Iris pigment epithelial cell (primary cell): ENCODE measurements around the gene FBXO15.

Experiments
- DNase-seq: peaks from one replicate; pipeline ENCODE4 v3.0.0-alpha.2; 2011; ENCODE audit warnings: low read depth

Gene FBXO15

DNA sequence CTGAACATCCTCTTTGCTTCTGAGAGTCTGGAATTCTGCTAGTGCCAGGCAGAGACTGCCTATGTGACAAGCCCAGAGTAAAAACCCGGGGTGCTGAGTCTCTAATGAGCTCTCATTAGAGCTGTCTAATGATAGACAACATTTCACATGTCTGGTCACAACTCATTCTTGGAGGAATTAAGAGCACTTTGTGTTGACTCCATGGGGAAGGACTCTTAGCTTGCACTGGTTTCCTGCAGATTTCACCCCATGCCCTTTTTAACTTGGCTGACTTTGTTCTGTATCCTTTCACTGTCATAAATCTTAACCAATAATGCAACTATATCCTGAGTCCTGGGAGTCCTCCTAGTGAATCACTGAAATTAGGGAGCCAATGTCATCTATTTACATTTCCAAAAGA is 33.5 kb downstream of the FBXO15 start:
- DNase-seq: no peak

DNA sequence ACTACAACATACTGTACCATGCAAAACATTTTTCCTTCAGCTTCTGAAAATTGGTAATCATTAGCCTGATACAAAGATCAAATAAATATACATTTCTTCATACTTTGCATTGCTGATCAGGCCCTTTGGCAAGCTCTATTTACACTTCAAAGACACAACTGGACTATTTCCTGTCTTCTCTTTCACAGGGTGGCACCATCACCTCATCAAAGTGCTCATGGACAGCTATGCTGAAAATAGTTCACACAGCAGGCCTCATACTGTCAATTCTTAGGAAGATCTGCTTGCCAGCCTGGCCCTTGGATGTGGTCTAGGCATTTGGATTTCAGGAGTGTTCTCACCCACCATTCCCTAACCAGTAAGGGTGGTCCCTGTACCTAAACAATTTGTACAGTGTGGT is 33.9 kb downstream of the FBXO15 start:
- no peak for DNase-seq

DNA sequence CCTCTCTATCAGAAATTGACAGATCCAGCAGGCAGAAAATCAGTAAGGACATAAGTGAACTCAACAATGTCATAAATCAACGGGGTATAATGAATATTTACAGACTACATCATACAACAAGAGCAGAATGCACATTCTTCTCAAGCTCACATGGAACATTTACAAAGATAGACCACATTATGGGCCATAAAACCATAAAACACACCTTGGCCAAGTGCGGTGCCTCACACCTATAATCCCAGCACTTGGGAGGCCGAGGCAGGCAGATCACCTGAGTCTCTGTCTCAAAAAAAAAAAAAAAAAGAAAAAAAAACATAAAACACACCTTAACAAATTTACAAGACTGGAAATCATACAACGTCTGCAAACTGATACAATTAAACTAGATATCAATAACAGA is 36.7 kb downstream of the FBXO15 start:
- DNase-seq: no peak

DNA sequence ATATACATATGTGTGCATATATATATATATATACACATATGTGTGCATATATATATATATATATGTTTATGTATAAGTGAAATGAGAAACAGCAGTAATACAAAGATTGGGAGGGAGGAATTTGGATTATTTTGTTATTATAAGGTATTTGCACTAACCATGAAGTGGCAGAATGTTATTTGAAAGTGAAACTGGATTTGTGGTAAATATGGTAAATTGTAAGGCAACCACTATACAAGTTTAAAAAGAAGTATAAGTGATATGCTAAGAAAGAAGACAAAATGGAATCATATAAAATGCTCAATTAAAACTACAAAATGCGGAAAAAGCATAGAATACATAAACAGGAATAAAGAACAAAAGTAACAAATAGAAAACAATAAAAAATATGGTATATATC is 37.5 kb downstream of the FBXO15 start:
- DNase-seq: no peak

DNA sequence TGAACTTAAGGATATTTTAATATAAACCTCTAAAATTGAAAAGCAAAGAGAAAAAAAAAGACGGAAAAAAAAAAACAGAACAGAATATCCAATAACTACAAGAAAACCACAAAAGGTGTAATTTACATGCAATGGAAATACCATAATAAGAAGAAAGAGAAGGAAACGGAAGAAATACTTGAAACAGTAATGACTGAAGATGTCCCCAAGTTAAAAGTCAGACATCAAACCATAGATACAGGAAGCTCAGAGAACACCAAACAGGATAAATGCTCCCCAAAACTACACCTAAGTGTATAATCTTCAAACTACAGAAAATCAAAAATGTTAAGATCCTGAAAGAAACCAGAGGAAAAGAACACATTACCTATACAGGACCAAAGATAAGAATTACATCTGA is 39.2 kb downstream of the FBXO15 start:
- DNase-seq: no peak

DNA sequence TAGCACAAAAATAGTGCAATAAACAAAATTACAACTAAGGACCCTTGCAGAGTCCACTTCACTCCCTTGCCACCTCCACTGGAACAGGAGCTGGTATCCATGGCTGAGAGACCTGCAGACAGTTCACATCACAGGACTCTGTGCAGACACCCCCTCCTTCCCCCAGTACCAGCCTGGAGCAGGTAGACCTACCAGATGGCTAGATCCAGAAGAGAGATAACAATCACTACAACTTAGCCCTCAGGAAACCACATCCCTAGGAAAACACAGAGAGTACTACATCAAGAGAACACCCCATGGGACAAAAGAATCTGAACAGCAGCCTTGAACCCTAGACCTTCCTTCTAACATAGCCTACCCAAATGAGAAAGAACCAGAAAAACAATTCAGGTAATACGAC is 49.8 kb downstream of the FBXO15 start:
- no peak for DNase-seq

DNA sequence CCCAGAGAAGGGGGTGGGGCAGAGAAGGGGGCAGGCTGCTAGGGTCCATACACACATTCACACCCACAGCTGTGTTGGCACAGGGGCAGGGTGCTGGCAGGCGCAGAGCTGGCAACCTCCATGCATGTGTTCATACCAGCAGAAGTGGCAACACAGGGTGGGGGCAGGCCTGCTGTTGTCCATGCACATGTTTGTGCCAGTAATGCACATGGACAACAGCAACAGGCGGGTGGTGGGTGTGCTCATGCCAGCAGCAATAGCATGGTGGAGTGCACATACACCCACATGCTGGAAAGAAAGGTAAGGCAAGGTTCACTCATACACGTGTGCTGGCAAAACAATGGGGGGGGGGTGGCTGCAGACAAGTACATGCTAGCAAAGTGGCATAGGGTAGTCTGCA is 54.7 kb downstream of the FBXO15 start:
- no peak for DNase-seq

DNA sequence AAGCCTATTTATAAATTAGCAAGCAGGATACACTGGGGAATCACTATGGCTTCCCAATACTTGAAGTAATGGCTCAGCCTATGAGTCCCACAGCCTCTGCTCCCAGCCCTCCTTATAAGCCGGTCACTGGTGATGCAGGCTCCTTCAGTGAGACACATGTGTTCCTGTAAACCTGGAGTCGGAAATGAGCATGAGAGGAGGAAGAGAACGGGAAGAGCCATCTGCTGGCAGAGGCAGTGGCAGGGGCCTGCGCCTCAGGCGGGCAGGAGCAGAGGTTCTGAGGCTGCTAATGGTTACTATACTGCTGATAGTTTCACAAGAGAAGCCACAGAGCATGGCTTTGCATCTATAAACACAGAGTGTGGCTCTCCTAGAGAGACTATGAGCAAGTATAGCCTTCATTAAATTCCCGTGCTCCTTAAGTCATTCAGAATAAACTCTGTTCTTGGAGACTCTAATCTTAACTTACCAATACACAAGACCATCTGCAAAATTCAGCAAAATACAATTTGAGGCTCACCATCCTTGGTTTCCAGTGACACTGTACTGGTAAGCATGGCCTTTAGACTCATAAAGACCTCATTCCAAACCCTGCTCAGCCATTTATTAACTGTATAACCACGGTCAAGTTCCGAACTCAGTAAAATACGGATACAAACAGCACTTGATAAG is 63.3 kb downstream of the FBXO15 start:
- no peak for DNase-seq

DNA sequence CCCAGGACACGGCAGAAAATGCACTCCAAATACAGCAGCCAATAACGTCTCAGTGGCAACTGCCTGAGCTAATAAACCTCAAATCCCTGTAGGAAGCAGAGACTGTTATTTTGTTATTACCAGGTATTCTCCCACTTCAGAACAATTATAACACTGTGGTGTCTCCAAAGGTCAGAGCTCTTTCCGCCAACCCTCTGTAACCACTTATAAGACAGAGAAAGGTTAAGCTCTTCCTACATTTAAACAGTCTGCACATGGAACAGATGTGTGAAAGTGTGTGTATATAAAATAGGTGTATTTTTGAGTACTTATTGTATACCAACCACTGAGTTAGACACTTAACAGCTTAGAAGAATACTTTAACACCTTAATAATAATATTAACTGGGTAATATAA is 64.1 kb downstream of the FBXO15 start:
- no peak for DNase-seq

DNA sequence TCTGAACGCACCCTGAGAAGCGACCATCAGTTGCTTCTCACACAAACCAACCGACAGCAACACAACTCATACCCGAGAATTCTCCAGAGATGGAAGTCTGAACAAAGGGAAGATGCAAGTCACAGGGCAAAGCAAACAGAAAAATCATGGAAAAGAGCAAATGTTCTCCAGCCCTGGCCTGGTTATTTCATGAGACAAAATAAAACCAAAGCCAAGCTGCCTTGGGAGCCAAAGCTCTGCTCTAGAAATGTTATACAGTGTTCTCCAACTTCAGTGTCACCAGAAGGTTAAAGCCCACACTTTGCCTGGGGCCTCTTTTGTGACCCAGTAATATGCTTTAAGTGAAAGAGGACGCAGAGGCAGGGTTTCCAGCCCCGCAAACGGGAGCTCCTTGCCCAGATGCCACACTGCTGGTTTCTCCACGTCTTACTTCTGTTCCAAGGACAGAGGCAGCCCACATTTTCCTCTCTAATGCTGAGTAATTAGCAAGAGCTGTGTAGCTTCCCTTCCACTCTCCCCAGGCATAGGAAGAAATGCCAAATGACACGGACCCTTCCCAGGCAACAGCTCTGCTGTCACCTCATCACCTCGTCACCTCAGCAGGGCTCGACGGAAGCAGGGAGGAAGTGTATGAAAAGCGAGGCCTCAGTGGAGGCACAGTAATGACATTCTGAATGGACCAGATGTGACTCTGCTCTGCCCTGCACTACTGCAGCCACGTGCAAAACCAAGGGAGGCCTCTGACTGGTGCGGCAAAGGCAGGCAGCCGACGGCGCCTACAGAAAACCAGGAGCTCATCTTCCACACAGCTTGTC is 64.7 kb downstream of the FBXO15 start:
- no peak for DNase-seq

DNA sequence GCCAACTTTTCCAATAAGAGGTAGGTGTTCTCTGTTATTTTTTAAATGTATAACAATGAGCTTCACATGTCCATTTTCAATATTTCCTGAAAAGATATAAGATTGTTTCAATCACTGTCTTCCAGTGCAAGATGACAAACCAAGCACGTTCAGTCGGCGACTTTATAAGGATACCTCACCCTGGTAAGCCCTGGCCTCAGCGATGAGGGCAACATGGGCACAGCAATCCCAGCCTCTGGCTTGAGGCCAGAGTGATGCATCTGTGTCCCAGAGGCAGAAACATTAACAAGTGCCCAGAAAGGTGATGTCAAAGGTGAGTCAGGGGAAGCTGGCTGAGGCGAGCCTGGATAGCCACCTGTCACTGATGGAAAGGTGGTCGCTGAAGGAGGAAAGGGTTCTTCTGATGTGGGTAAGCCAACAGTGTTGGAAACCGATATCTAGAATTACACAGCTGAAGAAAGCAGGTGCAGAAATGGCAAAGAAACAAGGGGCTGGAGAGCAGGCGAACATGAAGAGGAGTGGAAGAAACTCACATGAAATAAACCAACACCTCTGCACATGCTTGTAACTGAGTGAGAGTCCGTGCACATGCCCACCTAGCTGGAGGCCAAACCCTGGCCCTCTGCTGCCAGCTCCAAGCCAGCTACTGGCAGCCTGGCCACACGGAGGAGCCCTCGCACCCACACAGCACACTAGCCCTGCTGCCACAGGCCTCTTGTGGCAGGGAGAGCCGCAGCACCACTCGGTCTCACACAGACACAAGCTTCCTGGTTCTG is 65.5 kb downstream of the FBXO15 start:
- DNase-seq: peak; percentile 13

DNA sequence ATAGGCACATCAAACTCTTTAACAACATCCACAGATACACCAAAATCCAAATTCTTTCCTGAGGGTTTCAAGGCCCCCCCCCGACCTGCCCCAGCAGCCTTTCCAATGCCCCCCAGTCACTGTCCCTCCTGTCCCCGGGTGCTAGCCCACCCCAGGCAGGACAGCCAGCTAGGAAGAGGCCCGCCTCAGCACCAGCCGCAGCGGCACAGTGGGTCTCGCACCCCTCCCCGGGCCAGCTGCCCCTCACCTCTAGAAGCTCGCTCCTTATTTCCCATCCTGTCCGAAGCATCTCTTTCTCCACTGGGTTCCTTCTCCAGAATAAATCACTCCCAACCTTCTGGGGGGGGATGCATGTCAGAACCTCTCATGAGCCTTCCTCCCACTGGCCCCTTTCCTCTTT is 69.4 kb downstream of the FBXO15 start:
- no peak for DNase-seq

DNA sequence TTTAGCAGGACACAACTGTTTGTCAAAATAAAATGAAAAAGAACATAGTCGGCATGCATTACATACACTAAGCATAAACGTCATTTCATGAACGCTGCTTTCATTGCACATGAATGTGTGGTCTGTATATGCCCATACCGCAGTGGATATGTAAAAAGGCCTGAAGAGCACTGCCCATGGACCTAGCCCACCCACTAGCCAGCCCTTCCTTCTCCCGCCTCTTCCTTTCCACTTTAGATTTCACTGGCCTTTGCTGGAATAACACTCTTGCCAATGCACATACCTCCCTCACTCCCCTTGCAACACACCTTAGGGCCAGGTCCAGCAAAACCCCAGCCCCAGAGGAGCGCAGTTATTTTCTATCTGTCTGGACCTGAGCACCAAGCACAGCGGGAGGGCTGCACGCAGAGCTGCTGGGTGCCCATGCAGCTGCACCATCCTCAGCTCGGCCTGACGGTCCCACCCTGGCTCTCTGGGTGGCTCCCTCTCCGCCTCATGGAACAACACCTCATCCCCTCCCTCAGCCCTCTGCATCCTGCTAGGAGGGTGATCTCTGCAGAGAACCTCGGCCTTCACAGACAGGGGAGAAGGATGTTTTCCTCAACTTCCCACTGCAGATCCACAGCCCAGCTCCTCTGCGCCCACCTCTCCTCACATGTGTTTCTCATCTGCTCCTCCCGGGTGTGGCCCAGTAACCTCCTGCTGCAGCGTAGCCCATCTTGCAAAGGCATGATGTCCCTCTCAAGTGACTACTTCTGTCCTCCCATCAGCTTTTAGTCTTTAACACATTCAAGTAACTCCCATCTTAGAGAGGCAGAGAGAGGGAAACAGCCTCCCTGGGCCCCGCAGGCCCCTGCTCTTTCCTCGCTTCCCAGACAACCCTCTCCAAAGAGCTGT is 72.7 kb downstream of the FBXO15 start:
- DNase-seq: no peak

DNA sequence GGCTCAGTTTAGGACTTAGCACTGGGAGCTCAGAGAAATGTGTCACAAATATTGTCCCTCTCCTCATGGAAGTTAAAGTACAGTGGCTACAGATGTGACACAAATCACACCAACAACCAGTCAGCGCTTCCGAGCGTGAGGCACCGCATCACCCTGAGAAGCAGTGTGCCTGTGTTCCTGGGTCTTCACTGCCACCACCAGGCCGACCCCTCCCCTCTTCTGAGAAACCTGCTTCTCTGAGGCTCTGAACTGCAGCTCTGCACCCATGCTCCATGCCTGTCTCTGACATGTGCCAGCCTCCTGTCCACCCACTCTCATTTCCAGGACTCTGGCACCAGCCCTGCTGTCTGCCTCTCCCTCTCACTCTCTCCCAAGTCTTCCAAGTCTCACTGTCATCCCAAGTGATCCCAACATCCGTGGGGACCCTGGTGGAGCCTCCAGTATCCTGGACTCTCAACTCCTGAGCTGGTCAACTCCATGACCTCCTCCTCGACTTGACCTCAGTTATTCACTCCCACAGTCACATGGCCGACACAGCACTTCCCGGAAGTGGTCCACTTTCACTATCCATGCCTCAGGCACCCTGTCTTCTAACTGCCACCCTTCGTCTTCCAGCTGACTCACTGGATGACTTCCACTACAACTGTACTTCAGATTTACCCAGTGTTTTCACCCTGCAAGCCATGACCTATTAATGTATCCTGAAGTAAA is 73.5 kb downstream of the FBXO15 start:
- no peak for DNase-seq

DNA sequence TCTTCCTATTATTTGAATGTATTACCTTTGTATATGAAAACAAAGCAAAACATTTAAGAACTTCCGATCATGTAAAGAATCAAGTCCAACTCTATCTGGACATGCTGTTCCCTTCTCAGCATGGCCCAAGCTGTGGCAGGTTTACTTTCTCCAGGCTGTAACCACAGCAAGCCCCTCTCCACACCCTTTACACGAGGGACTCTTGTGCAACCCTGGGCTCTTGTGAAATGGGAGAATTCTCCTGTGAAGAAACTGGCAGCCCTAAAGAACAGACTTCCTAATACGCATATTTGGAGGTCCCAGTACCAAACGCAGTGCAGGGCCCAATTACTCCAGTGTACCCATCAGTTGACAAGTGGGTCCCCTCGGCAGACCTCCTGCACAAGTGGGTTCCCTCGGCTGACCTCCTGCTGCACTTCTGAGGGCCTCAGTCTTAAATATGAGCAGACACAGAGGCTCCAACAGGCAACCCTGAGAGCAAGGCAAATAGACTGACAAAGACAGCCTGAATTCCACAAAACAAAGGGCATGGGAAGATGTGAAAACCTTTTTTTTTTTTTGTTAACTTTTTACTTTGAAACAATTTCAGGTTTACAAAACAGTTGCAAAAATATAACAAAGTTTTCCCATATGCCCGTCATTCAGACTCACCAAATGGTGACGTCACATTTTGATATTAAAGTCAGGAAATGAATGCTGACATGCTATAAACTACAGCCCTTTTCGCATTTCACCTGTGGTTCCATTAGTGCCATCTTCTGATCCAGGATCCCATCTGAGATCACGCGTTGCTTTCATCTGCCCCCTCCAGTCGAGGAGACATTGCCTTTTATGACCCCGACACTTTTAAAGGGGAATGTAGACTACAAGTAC is 78.2 kb downstream of the FBXO15 start:
- DNase-seq: no peak

DNA sequence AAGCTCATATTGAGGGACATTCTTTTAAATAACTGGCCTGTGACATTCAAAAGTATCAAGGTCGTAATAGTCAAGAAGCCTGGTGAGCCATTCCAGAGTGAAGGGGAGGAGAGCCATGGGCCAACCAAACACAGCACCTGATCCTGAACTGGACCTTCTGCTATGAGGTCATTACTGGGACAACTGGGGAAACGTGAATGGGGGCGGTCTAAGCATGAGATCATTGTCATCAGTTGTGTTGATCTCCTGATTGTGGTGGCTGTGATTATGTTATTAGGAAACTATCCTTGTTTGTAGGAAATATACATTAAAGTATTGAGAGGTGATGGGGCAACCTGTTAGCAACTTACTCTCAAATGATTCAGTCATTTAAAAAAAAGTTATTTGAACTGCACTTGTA is 79.3 kb downstream of the FBXO15 start:
- no peak for DNase-seq

DNA sequence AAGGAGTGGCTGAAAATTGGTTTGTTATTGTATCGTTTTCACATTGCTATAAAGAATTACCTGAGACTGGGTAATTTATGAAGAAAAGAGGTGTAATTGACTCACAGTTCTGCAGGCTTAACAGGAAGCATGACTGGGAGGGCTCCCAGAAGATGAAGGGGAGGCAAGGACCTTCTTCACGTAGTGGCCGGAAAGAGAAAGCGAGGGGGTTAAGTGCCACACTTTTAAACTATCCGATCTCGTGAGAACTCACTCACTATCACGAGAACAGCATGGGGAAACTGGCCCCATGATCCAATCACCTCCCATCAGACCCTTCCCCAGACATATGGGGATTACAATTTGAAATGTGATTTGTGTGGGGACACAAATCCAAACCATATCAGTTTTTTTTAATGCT is 81.6 kb downstream of the FBXO15 start:
- no peak for DNase-seq

DNA sequence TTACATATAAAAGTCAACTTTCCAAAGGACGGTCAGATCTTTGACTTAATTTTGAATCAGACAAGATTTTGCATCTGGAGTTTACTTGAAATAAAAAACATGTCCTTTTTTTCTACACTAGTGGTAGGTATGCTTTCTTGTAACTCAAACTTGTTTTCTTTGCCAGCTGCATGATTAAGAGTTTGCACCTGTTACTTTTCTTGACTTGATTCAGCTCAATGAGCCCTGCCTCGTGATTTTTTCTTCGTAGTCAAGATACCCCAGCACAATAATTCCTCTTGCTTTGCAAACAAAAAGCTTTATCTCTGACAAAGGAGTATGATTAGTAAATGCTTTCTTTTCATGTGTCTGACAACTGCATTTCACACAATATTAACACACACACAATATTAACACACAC is 82.3 kb downstream of the FBXO15 start:
- no peak for DNase-seq

DNA sequence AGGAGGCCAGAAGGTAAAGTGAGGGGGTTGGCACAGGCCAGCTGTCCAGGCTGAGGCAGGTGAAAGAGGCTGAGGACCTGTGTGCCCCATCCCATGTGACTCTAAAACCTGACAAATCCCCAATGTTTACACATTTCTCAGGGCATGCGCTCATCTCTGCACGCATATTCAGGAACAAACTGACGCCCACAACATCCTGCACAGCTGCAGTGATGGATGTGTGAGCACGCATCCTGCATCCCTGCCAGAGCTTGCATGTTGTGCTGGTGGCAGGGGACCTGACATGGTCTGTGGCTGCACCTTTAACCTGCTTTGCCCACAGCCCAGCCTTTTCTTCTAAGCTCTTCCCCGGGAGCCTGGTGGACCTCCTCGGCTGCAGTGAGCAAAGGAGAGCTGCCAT is 83.1 kb downstream of the FBXO15 start:
- DNase-seq: no peak

DNA sequence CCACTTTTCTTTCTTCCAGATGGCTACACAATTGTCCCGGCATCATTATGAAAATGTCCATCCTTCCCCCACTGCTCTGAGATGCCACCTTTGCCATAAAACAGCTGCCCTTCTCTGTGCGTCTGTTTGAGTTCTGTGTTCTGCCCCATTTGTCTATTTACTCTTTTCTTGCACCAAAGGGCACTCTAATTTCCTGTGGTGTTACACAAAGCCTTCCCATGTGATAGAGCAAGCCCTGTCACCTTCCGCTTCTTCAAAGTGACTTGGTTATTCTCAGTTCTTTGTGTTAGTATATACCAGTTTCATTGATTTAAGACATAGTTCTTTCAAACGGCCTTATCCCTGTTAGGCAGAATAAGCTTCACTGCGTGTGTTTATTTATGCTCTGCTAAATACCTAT is 84.1 kb downstream of the FBXO15 start:
- DNase-seq: no peak
